ENCODE measurements around the gene BCL11B. TPM values are rescaled to one million over a fixed set of nuclear protein-coding genes. Genes with fewer than 3 reads are reported as not detected.

Gene BCL11B
- total and polyA plus RNA-seq, 10 of the 15 experiments (the other 5 are each of a cell fraction or from before 2014, with no cell fraction given) = 0.38 to 5.5 (median 1.3) TPM

GRCh38 chr14:99205086-99205688 is 66.8 kb downstream of the BCL11B start (continued):
- TF ChIP-seq CEBPZ (IDR thresholded peaks at IDR 0.05; ENCODE audit: low read depth, low read length) (no peak), KDM1A (IDR thresholded peaks at IDR 0.05; ENCODE audit: borderline replicate concordance) (no peak), HSF1 (IDR thresholded peaks at IDR 0.05; ENCODE audit: low read depth, low read length) (no peak), CBX3 (IDR thresholded peaks at IDR 0.05; ENCODE audit: borderline replicate concordance, low read depth) (no peak)

GRCh38 chr14:99203801-99204200 is 68.2 kb downstream of the BCL11B start:
- BruUV-seq (replicated peaks) = no TSS peak
- WGBS (ENCODE audit: insufficient coverage, insufficient replicate concordance, low lambda C conversion rate, missing lambda C conversion rate) = 63% methylated on average over 8 of the region's 8 CpGs
- Histone ChIP-seq H3K4me1 (ENCODE audit: control insufficient read depth, insufficient read depth, low read length) (no peaks in the 10 kb centered on the region), H3K4me2 (ENCODE audit: control insufficient read depth, insufficient read depth) (no peak overlapping the region), H3K9me3 (replicated peaks; ENCODE audit: control insufficient read depth, insufficient read depth, low read length) (no peaks in the 10 kb centered on the region), H4K20me1 (ENCODE audit: control insufficient read depth, insufficient read depth) (no peaks in the 10 kb centered on the region), H3K36me3 (ENCODE audit: control insufficient read depth in 2 of 2, insufficient read depth in 2 of 2, low read length in 1 of 2) (no peaks in the 10 kb centered on the region), H3K4me3 (no peak overlapping the region), H2AFZ (ENCODE audit: control insufficient read depth, low read depth, low read length) (no peak overlapping the region), H3K27me3 (replicated peaks in 1 of 2; ENCODE audit: control insufficient read depth in 2 of 2, insufficient read depth in 2 of 2, low read length in 1 of 2) (no peaks in the 10 kb centered on the region; a peak in 1 of 4 replicates), H3K9ac (ENCODE audit: control insufficient read depth, insufficient read depth, low read length) (no peak overlapping the region), H3K27ac (ENCODE audit: control insufficient read depth, insufficient read depth) (no peak overlapping the region), H3K79me2 (ENCODE audit: control insufficient read depth, insufficient read depth, low read length) (no peaks in the 10 kb centered on the region)
- intact Hi-C loops (cut with micrococcal nuclease; ENCODE audit: unreplicated experiment) = no loop called here
- CTCF ChIA-PET = no interaction called here
- no peak for TF ChIP-seq ZNF217 (IDR thresholded peaks at IDR 0.05)
- no peak for TF ChIP-seq POLR2A (IDR thresholded peaks at IDR 0.05; ENCODE audit: low read depth, low read length)
- no peak for TF ChIP-seq CREM (IDR thresholded peaks at IDR 0.05; ENCODE audit: low read depth)
- TF ChIP-seq ATF3 (IDR thresholded peaks at IDR 0.05; ENCODE audit: borderline replicate concordance, extremely low read depth, low read depth, low read length) = no peak
- no peak for TF ChIP-seq NBN (IDR thresholded peaks at IDR 0.05)
- no peak for TF ChIP-seq NR2C1 (IDR thresholded peaks at IDR 0.05)
- POLR2A ChIA-PET = no interaction called here
- ATAC-seq (no peak), DNase-seq (ENCODE audit: low read depth, low spot score) (no peak), FAIRE-seq (no peak)
- in situ Hi-C loops (cut with MboI) = no loop called here
- RAD21 ChIA-PET (ENCODE audit: unreplicated experiment) = no interaction called here
- SMC1A ChIA-PET (ENCODE audit: uncharacterized antibody, unreplicated experiment) = no interaction called here
